ENCODE measurements around the gene CALY.

DNA sequence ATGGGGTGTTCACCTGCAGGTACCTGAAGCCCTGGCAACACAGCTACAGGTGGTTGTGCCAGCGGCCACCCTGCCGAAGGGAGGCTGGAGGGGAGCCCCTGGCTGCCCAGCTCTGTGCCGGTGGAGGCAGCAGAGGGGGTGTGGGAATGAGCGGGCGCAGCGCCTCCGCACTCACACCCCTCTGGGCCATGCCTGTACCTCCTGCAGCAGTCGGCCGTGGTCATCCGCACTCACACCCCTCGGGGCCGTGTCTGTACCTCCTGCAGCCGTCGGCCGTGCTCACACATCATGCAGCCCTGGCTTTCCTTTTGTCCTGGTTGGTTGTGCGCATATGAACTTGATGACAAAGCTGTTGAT is 26.3 kb downstream of the CALY start:
- TF ChIP-seq ZNF629 (tag by site-specific recombination; IDR thresholded peaks at IDR 0.05) (no peak), ZNF510 (tag by site-specific recombination; IDR thresholded peaks at IDR 0.05; ENCODE audit: insufficient replicate concordance) (no peak), ZFP41 (tag by site-specific recombination; IDR thresholded peaks at IDR 0.05; ENCODE audit: borderline replicate concordance) (no peak), ZNF596 (tag by site-specific recombination; IDR thresholded peaks at IDR 0.05) (no peak), ZNF37A (tag by site-specific recombination; IDR thresholded peaks at IDR 0.05) (no peak), ZNF473 (tag by site-specific recombination; IDR thresholded peaks at IDR 0.05) (no peak), ZNF416 (tag by site-specific recombination; IDR thresholded peaks at IDR 0.05) (no peak)
- TF ChIP-seq, protein P1, sequence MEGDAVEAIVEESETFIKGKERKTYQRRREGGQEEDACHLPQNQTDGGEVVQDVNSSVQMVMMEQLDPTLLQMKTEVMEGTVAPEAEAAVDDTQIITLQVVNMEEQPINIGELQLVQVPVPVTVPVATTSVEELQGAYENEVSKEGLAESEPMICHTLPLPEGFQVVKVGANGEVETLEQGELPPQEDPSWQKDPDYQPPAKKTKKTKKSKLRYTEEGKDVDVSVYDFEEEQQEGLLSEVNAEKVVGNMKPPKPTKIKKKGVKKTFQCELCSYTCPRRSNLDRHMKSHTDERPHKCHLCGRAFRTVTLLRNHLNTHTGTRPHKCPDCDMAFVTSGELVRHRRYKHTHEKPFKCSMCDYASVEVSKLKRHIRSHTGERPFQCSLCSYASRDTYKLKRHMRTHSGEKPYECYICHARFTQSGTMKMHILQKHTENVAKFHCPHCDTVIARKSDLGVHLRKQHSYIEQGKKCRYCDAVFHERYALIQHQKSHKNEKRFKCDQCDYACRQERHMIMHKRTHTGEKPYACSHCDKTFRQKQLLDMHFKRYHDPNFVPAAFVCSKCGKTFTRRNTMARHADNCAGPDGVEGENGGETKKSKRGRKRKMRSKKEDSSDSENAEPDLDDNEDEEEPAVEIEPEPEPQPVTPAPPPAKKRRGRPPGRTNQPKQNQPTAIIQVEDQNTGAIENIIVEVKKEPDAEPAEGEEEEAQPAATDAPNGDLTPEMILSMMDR (tag by site-specific recombination; IDR thresholded peaks at IDR 0.05), result no peak
- TF ChIP-seq, protein P2, sequence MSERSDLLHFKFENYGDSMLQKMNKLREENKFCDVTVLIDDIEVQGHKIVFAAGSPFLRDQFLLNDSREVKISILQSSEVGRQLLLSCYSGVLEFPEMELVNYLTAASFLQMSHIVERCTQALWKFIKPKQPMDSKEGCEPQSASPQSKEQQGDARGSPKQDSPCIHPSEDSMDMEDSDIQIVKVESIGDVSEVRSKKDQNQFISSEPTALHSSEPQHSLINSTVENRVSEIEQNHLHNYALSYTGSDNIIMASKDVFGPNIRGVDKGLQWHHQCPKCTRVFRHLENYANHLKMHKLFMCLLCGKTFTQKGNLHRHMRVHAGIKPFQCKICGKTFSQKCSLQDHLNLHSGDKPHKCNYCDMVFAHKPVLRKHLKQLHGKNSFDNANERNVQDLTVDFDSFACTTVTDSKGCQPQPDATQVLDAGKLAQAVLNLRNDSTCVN (tag by site-specific recombination; optimal IDR thresholded peaks at IDR 0.05), result no peak
